Coronary artery (tissue), 2 donors: Measurements from ENCODE around the gene ENTREP3.

Experiments
- DNase-seq: peaks from one replicate; pipeline ENCODE4 v3.0.0-alpha.2; 2017; ENCODE audit warnings: low spot score
- H3K27ac ChIP-seq, 2 donors: fragments of 200-600 bp; sonication (generic); one replicate each; pipeline ENCODE4 v1.5.1; 2016 to 2019
- H3K4me3 ChIP-seq: fragments of 200-600 bp; sonication (generic); 2 replicates; pipeline ENCODE4 v1.5.1; 2016; ENCODE audit warnings: mild to moderate bottlenecking, moderate library complexity
- CTCF ChIP-seq: fragments of 200-600 bp; sonication (generic); IDR thresholded peaks from one replicate; pipeline ENCODE4 v1.5.1; 2019; ENCODE audit warnings: antibody characterized with exemption

ENTREP3 gene

DNA sequence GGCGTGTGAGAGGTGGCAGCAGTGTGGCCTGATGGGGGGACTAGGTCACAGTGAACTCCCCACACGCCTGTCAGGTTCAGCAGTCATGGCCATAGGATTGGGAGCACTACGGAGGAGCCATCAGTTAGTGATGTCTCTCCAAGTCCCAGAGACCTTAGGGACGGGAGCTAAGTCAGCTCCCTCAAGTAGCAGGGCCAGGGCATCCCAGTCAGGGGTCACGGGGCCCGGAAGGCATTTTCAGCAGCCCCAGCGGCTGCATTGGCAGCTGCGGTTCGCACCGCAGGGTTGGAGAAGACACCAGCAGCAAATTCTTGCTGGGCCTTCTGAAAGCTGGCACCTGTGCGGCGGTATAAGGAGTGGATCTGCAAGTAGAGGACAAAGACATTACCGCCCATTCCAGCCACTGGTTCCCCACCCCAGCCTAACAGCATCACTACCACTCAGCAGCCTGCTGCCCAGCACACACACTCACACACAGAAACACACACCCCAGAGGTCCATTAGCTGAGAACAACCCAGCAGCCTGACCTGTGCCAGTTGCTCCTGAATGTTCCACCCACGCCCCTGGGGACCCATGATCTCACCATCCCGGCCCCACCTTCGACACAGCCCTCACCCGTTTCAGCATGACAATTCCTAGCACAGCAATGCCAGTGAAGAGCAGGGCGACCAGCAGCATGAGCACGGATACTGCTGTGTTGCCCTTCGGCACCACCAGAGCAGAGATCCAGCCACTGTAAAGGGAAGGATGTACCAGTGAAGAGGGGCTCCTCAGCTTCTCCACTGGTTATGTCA, 972 bp upstream of the ENTREP3 start:
- TF ChIP-seq CTCF, result no peak
- Histone ChIP-seq H3K27ac (peak overlapping the region; percentile 97 to 99), H3K4me3 (peak overlapping the region; percentile 92)
- DNase-seq, result no peak

GRCh38 chr1:155254714-155255242, 505 bp downstream of the ENTREP3 start:
- Histone ChIP-seq H3K27ac (peak overlapping the region; percentile 97 to 99), H3K4me3 (peak overlapping the region; percentile 92)
- DNase-seq, result peak; percentile 77
- TF ChIP-seq CTCF, result no peak

- TF ChIP-seq CTCF, result no peak
- H3K27ac ChIP-seq, result peak overlapping the region; percentile 97 to 99
- peak; percentile 76 for DNase-seq
These were observed 1.0 kb downstream of the ENTREP3 start for GRCh38 chr1:155254228-155254713.

DNA sequence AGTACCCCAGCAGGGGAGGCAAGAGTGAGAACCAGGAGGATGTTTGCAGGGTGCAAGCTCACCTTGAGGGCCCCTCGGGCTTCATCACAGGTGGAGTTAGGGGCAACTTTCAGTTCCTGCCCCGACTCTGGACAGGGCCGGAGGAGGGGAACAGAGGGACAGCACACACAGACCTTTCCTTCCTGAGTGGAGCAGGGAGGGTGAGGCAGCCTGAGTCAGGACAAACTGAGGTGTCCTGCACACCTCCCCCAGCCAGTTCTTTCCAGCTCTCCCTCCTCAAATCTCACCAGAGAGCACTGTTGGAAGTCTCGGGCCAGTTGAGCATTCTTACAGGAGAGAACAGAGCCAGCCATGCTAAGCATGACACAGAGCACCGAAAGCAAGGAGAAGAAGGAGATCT, 1.5 kb downstream of the ENTREP3 start:
- TF ChIP-seq CTCF, result no peak
- peak overlapping the region; percentile 97 to 99 for H3K27ac ChIP-seq

More at GRCh38 chr1:155254228-155254713, 1.0 kb downstream of the ENTREP3 start:
- H3K4me3 ChIP-seq, result peak overlapping the region; percentile 92

GRCh38 chr1:155253208-155253607, 2.1 kb downstream of the ENTREP3 start:
- peak overlapping the region; percentile 92 for H3K4me3 ChIP-seq
- peak overlapping the region; percentile 97 to 99 for H3K27ac ChIP-seq
- no peak for TF ChIP-seq CTCF
- no peak for DNase-seq

More for the DNA sequence above, 1.5 kb downstream of the ENTREP3 start:
- no peak for DNase-seq
- peak overlapping the region; percentile 92 for H3K4me3 ChIP-seq

GRCh38 chr1:155251566-155251965, 3.7 kb downstream of the ENTREP3 start:
- Histone ChIP-seq H3K27ac (peak overlapping the region in 1 of 2 donors; percentile 71), H3K4me3 (no peak overlapping the region)
- DNase-seq, result no peak
- TF ChIP-seq CTCF, result no peak
